Measurements from ENCODE around the gene EML3. TPM values are rescaled to one million over a fixed set of nuclear protein-coding genes. Genes with fewer than 3 reads are reported as not detected.
"Not testable (repeated sequence)": the region's sequence is repeated elsewhere in the genome, so short reads cannot be mapped to it uniquely, and the experiment has no call there.

Gene EML3
- total RNA-seq, 1 donor from 2014 or later, result 4.5 TPM

- DNase-seq, result peak; percentile 97
These were observed 9.2 kb upstream of the EML3 start, which contains the start of gene B3GAT3 for GRCh38 chr11:62621567-62622470. TSS of gene B3GAT3 (minus strand) at chr11:62621986. CDS start at chr11:62621947, 39 bp downstream.

- DNase-seq, result no peak
These were observed 8.5 kb upstream of the EML3 start for GRCh38 chr11:62621027-62621566.

GRCh38 chr11:62616957-62617356 lies 4.4 kb upstream of the EML3 start:
- not testable (repeated sequence) for DNase-seq

DNA sequence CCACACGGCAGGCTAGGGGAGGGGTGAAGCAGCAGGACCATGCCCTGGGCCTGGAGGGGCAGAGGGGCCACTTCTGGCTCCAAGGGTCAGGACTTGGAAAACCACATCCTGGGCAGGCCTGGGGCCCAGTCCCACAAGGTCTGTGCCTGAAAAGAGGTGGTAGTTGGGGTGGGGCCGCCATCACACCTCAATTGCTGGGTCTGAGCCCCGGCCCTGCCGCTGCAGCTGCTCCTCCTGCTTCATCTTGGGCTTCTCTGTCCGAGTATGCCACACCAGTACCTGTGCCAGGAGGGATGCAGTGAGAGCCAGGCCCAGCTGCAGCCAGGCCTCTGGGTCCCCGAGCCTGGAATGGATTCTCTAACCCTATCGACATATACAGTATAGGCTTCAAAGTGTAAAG lies 2.9 kb upstream of the EML3 start:
- DNase-seq, result no peak

GRCh38 chr11:62614275-62614674 lies 1.7 kb upstream of the EML3 start:
- DNase-seq, result no peak

DNA sequence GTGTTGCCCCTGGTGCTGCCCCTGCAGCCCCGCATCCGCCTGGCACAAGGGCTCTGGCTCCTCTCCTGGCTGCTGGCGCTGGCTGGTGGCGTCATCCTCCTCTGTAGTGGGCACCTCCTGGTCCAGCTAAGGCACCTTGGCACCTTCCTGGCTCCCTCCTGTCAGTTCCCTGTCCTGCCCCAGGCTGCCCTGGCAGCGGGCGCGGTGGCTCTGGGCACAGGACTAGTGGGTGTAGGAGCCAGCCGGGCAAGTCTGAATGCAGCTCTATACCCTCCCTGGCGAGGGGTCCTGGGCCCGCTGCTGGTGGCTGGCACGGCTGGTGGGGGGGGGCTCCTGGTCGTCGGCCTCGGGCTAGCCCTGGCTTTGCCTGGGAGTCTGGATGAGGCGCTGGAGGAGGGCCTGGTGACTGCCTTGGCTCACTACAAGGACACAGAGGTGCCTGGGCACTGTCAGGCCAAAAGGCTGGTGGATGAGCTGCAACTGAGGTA lies 760 bp upstream of the EML3 start:
- no peak for DNase-seq

GRCh38 chr11:62611705-62612365 lies 740 bp downstream of the EML3 start:
- peak; percentile 31 for DNase-seq

GRCh38 chr11:62610814-62611704 lies 1.5 kb downstream of the EML3 start:
- no peak for DNase-seq

- no peak for DNase-seq
These were observed 2.2 kb downstream of the EML3 start for GRCh38 chr11:62610403-62610802.

DNA sequence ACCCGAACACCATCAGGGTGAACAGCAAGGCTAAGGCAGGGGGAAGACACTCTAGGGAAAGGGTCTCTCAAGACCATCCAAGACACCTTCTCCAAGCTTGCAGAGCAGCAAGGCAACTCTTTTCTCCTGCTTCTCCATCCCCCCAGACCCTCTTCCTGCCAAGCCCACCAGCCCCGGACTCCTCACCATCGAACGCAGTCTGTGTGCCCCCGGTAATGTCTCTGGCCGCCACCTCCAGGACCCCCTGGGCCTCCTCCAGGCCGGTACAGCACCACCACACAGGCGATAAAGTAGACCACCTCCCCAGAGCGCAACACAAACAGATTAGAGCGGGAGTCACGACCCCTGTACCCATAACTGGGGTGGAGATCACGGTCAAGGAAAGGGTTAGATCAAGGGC lies 3.8 kb downstream of the EML3 start:
- no peak for DNase-seq

GRCh38 chr11:62607714-62608113 lies 4.9 kb downstream of the EML3 start:
- DNase-seq, result no peak

DNA sequence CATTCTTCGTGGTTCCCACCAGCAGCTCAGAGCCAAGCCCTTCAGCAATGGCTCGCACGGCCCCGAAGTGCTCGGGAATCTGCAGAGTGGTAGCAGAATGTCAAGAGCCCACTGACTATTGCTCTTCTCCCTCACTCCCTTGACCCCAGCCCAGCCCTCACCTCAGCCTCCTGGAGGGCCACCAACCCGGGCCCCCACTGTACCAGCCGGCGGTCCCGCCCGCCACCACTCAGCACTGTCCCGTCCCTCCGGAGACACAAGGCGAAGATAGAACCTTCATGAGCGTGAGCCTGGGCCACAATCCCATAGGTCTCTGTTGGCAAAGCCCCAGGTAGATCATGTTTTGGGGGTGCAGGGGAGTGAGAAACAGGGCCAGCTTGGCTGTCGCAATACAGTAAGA lies 6.7 kb downstream of the EML3 start:
- DNase-seq, result no peak

- DNase-seq, result no peak
These were observed 7.1 kb downstream of the EML3 start for GRCh38 chr11:62605467-62605866.

- DNase-seq, result no peak
These were observed 8.0 kb downstream of the EML3 start for GRCh38 chr11:62604460-62605120.

DNA sequence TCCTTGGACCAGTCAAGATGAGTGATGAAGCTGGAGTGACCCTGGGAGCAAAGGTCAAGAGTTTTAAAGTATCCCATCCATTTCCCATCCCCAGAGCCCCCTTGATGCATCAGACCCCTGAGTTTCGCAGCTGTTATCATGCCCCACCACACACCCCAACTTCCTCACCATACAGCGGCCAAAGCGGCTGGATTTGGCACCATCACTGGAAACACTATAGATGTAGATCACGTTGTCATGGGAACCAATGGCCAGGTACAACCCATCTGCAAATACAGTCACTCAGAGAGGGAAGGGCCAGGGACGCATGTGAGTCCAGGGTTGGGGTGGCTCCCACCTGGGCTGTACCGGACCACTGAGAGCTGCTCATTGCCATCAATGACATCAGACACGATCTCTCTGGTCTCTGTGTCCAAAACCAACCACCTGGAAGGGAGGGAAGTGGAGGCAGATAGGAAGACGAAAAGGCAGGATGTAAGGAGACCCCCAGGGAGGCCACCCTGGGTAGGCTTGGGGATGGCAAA lies 8.7 kb downstream of the EML3 start:
- DNase-seq, result no peak

GRCh38 chr11:62603072-62603408 lies 9.5 kb downstream of the EML3 start:
- DNase-seq, result no peak

DNA sequence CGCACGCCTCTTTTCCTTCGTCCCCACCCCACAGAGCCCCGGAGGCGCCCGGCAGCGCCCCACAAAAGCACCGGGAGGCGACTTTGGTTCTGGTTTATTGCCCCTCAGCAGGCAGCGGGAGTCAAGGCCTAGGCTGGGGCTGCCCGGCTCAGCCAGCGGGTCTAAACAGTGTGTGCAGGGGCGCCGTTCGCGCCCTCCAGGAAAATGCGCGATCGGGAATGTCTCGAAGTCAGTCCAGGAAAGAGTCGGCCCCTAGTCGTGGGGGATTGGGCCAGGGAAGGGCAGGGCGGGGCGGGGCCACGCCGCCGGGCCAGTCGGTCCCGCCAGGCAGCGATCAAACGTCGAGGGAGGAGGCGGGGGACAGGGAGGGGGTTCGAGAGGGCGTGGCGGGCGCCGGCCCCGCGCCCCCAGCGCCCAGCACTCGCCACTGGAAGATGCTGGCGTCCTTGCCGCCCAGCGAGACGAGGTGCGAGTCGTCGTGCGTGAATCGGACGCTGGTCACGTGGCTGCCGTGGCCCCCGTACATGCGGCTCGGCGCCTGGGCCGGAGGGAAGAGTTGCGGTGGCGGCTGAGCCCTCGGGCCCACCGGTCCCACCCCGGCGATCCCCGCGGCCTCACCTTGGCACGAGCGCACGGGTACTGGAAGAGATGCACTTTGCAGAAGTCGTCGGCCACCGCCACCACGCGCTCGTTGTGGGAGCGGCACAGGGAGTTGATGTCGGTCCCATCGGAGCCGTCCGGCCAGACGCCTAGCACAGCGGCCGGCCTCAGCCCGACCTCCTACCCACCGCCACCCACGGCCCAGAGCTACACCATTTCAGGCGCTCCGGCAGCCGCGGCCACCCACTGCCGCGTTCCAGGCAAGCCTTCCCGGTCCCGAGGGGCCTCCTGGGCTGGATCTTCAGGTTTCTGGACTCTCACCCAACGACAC lies 10.2 kb downstream of the EML3 start:
- peak; percentile 63 for DNase-seq

GRCh38 chr11:62601372-62602140 lies 11.0 kb downstream of the EML3 start, which contains the start of gene MTA2:
TSS of gene MTA2 (minus strand) at chr11:62601865. CDS start at chr11:62601450, 415 bp downstream.
- peak; percentile 97 for DNase-seq

- DNase-seq, result no peak
These were observed 11.5 kb downstream of the EML3 start for GRCh38 chr11:62601122-62601371.

All from occipital lobe (tissue), 2 donors.